Uterus (tissue), 2 donors: ENCODE data around the gene SMCO4.

Experiments used
- POLR2A ChIP-seq, 2 donors: fragments of 450-650 bp; IDR thresholded peaks; one replicate each; pipeline ENCODE4 v1.6.1; 2016; ENCODE audit warnings: antibody characterized with exemption in 2 of 2, mild to moderate bottlenecking in 1 of 2, moderate library complexity in 1 of 2
- TF ChIP-seq, protein P1 (sequence below), 4 experiments: fragments of 200-600 bp in 2 of 4; fragments of 450-650 bp in 2 of 4; sonication (generic) in 2 of 4; IDR thresholded peaks; one replicate each; pipeline ENCODE4 v1.5.1; 2016 to 2019; ENCODE audit warnings: antibody characterized with exemption in 4 of 4, mild to moderate bottlenecking in 2 of 4, moderate library complexity in 1 of 4

DNA sequence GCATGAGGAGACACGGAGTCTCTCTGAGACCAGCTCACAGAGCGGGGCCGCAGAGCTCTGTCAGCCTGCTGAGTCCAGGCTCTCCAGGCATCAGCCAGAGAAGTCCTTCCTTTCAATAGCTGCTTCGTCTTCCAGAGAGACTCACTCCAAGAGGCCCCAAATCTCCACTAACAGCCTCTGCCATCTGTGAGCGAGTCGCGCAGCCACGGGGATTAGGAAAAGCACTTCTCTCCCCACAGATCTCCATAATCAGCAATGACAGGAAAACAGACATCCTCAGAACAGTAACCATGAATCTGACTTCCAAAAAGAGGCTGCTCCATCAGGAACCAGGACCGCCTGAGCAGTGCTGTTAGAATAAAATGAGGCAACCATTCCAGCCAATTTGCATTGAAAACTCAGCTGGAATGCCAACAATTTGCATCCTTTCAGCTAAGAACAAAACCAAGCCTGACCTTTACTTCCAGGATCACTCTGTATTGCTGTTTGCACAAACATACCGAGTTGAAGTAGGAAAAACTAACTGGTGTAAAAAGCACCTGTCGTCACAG lies 65.4 kb downstream of the SMCO4 start:
- no peak for TF ChIP-seq POLR2A (IDR thresholded peaks at IDR 0.05)
- TF ChIP-seq, protein P1, sequence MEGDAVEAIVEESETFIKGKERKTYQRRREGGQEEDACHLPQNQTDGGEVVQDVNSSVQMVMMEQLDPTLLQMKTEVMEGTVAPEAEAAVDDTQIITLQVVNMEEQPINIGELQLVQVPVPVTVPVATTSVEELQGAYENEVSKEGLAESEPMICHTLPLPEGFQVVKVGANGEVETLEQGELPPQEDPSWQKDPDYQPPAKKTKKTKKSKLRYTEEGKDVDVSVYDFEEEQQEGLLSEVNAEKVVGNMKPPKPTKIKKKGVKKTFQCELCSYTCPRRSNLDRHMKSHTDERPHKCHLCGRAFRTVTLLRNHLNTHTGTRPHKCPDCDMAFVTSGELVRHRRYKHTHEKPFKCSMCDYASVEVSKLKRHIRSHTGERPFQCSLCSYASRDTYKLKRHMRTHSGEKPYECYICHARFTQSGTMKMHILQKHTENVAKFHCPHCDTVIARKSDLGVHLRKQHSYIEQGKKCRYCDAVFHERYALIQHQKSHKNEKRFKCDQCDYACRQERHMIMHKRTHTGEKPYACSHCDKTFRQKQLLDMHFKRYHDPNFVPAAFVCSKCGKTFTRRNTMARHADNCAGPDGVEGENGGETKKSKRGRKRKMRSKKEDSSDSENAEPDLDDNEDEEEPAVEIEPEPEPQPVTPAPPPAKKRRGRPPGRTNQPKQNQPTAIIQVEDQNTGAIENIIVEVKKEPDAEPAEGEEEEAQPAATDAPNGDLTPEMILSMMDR (IDR thresholded peaks at IDR 0.05), result no peak
